ENCODE data around the gene SLC26A9.

- TF ChIP-seq EZH2 (IDR thresholded peaks at IDR 0.05; ENCODE audit: low read length, missing control alignments) (no peak), CTCF (conservative IDR thresholded peaks at IDR 0.05 in 1 of 2, IDR thresholded peaks at IDR 0.05 in 1 of 2; ENCODE audit: low read depth in 1 of 2, low read length in 2 of 2) (no peak)
These were observed 48.0 kb upstream of the SLC26A9 start for GRCh38 chr1:205991237-205991636.
